ENCODE results near the gene LRMDA.

- TF ChIP-seq CTCF (IDR thresholded peaks at IDR 0.05), result no peak
- no peak for TF ChIP-seq POLR2A (IDR thresholded peaks at IDR 0.05)
Observed at GRCh38 chr10:75547391-75548298, 116.2 kb downstream of the LRMDA start.

Measured in transverse colon (tissue), 3 donors.